ENCODE measurements around the gene PDE3B. TPM values are rescaled to one million over a fixed set of nuclear protein-coding genes. Genes with fewer than 3 reads are reported as not detected.

Gene PDE3B
- total and polyA plus RNA-seq, 9 of the 15 experiments (the other 6 are each of a cell fraction or from before 2014, with no cell fraction given) = 2.3 to 22.5 (median 12.2) TPM

GRCh38 chr11:14643697-14644225 is at the start of gene PDE3B (continued):
- TF ChIP-seq ZBTB11 (CRISPR knock-in tag; IDR thresholded peaks at IDR 0.05) (peak in 1 of 3 experiments; percentile 62; a peak in 1 of 6 replicates), FOXJ3 (CRISPR knock-in tag; IDR thresholded peaks at IDR 0.05) (no peak), MNT (conservative IDR thresholded peaks at IDR 0.05) (peak; percentile 13 to 79; a peak in 2 of 4 replicates), GTF2E2 (tag; IDR thresholded peaks at IDR 0.05) (0 out of 2 replicates have a peak, but pooled peaks have one; percentile 76), E2F5 (CRISPR knock-in tag; IDR thresholded peaks at IDR 0.05) (0 out of 2 replicates have a peak, but pooled peaks have one; percentile 73), VEZF1 (CRISPR knock-in tag; IDR thresholded peaks at IDR 0.05) (peak; percentile 91), HMGN3 (IDR thresholded peaks at IDR 0.05; ENCODE audit: borderline replicate concordance, extremely low read depth, insufficient read length, low read depth, low read length) (peak; percentile 90), ZNF583 (CRISPR knock-in tag; IDR thresholded peaks at IDR 0.05) (peak; percentile 19; the same call in 1 of the 2 replicates), RB1 (IDR thresholded peaks at IDR 0.05; ENCODE audit: low read depth) (peak; percentile 91; the same call in 1 of the 2 replicates), MYC (IDR thresholded peaks at IDR 0.05; ENCODE audit: low read depth, low read length) (peak; percentile 56), MYC (CRISPR knock-in tag; IDR thresholded peaks at IDR 0.05; ENCODE audit: borderline replicate concordance, low read depth) (no peak), CCNT2 (IDR thresholded peaks at IDR 0.05; ENCODE audit: borderline replicate concordance, extremely low read depth, insufficient read length, low read depth, low read length) (peak; percentile 76), TFAP4 (CRISPR knock-in tag; IDR thresholded peaks at IDR 0.05; ENCODE audit: borderline replicate concordance) (peak; percentile 31; the same call in 1 of the 2 replicates), SNIP1 (IDR thresholded peaks at IDR 0.05; ENCODE audit: low read depth) (no peak), MCM5 (IDR thresholded peaks at IDR 0.05; ENCODE audit: low read depth) (no peak)

All from K562 (cell line).